Sigmoid colon (tissue), 7 donors: Measurements from ENCODE around the gene MGMT. TPM values are rescaled to one million over a fixed set of nuclear protein-coding genes. Genes with fewer than 3 reads are reported as not detected.

Source experiments
- DNase-seq: peaks from one replicate; pipeline ENCODE4 v3.0.0-alpha.2; 2019
- H3K27ac ChIP-seq, 4 donors: fragments of 200-600 bp; sonication (generic); one replicate each; pipeline ENCODE4 v1.5.1; 2016 to 2019; ENCODE audit warnings: mild to moderate bottlenecking in 1 of 4
- H3K27me3 ChIP-seq, 3 donors: fragments of 200-600 bp; sonication (generic); one replicate each; pipeline ENCODE4 v1.5.1; 2019; ENCODE audit warnings: mild to moderate bottlenecking in 1 of 3
- H3K36me3 ChIP-seq, 4 donors: fragments of 200-600 bp; sonication (generic); one replicate each; pipeline ENCODE4 v1.5.1; 2016 to 2019
- H3K4me1 ChIP-seq, 4 donors: fragments of 200-600 bp; sonication (generic); one replicate each; pipeline ENCODE4 v1.5.1; 2017 to 2019
- H3K4me3 ChIP-seq, 4 donors: fragments of 200-600 bp; sonication (generic); one replicate each; pipeline ENCODE4 v1.5.1; 2017 to 2019; ENCODE audit warnings: mild to moderate bottlenecking in 2 of 4, moderate library complexity in 1 of 4
- H3K9me3 ChIP-seq, 4 donors: fragments of 200-600 bp in 3 of 4; sonication (generic) in 3 of 4; one replicate each; pipeline versions ENCODE4 v1.5.1 to v1.6.1; 2013 to 2019
- CTCF ChIP-seq, 4 experiments: fragments of 450-650 bp in 3 of 4; fragments of 200-600 bp in 1 of 4; IDR thresholded peaks; one replicate each; pipeline ENCODE4 v1.5.1; 2016 to 2019; ENCODE audit warnings: antibody characterized with exemption in 4 of 4, mild to moderate bottlenecking in 3 of 4, moderate library complexity in 2 of 4
- EP300 ChIP-seq, 4 donors: sonication (generic); formaldehyde crosslinking; IDR thresholded peaks; one replicate each; pipeline ENCODE4 v1.6.1; 2017; ENCODE audit warnings: antibody characterized with exemption in 4 of 4
- POLR2A ChIP-seq, 2 donors: fragments of 450-650 bp; IDR thresholded peaks; one replicate each; pipeline ENCODE4 v1.6.1; 2016; ENCODE audit warnings: antibody characterized with exemption in 2 of 2, mild to moderate bottlenecking in 2 of 2, moderate library complexity in 2 of 2
- POLR2AphosphoS5 ChIP-seq, 4 donors: sonication (generic); formaldehyde crosslinking; IDR thresholded peaks; one replicate each; pipeline ENCODE4 v1.6.1; 2017; ENCODE audit warnings: antibody characterized with exemption in 4 of 4
- WGBS, 2 donors: extraction: QIAGEN DNeasy Blood & Tissue Kit; methylation state at CpG; one replicate each; pipeline ENCODE4 v1.1.7; 2013; 5-methylcytosine and 5-hydroxymethylcytosine counted together
- intact Hi-C: fragments of 100-400 bp; cut with DNase I; formaldehyde crosslinking; loops from one replicate; pipeline ENCODE4 v1.15.1; 2023
- polyA plus RNA-seq, 3 donors: library from polyadenylated mRNA; stranded (reverse); fragments of 200-250 nt; gene quantifications; one replicate each; pipeline ENCODE4 v1.2.3, GENCODE V29; 2013
- total RNA-seq, 4 donors: library from RNA; depleted of rRNA; stranded (reverse); fragments of >200 nt; gene quantifications; one replicate each; pipeline ENCODE4 v1.1.0, GENCODE V29; 2016
- donor health status: healthy with polysubstance abuse.
- donor health status: Bipolar disorder and iron deficiency.
- donor health status: healthy.

Gene MGMT
- total and polyA plus RNA-seq, 7 donors, result 7.2 to 40.3 (median 24.3) TPM

GRCh38 chr10:129513312-129513711 is 46.3 kb downstream of the MGMT start:
- H3K4me3 ChIP-seq, result no peak overlapping the region
- 70 to 77% methylated on average over 8 of the region's 8 CpGs for WGBS, 2 donors
- no peak for TF ChIP-seq CTCF (IDR thresholded peaks at IDR 0.05)
- TF ChIP-seq POLR2A (IDR thresholded peaks at IDR 0.05), result no peak
- H3K9me3 ChIP-seq, result no peaks in the 10 kb centered on the region
- H3K27ac ChIP-seq, result no peak overlapping the region
- no peaks in the 10 kb centered on the region for H3K27me3 ChIP-seq
- no peak for DNase-seq
- H3K36me3 ChIP-seq, result no peaks in the 10 kb centered on the region
- intact Hi-C loops, result no loop called here
- peaks cover 0 to 4% (median 0%) of the 10 kb centered on the region in 4 donors for H3K4me1 ChIP-seq

GRCh38 chr10:129514568-129515451 is 47.8 kb downstream of the MGMT start:
- H3K27me3 ChIP-seq, result no peaks in the 10 kb centered on the region
- H3K4me3 ChIP-seq, result no peak overlapping the region
- no peaks in the 10 kb centered on the region for H3K9me3 ChIP-seq
- no peaks in the 10 kb centered on the region for H3K36me3 ChIP-seq
- no peak for DNase-seq
- intact Hi-C loops, result no loop called here
- TF ChIP-seq EP300 (IDR thresholded peaks at IDR 0.05), result no peak
- no peak for TF ChIP-seq CTCF (IDR thresholded peaks at IDR 0.05)
- no peak for TF ChIP-seq POLR2A (IDR thresholded peaks at IDR 0.05)
- no peak for TF ChIP-seq POLR2AphosphoS5 (IDR thresholded peaks at IDR 0.05)
- WGBS, 2 donors, result 83 to 89% methylated on average over 22 of the region's 22 CpGs
- no peak overlapping the region for H3K27ac ChIP-seq
- peaks cover 0 to 4% (median 0%) of the 10 kb centered on the region in 4 donors for H3K4me1 ChIP-seq

GRCh38 chr10:129516846-129517679 is 50.0 kb downstream of the MGMT start:
- no peak for DNase-seq

GRCh38 chr10:129517680-129518057 is 50.6 kb downstream of the MGMT start:
- Histone ChIP-seq H3K36me3 (no peaks in the 10 kb centered on the region), H3K4me3 (no peak overlapping the region), H3K9me3 (no peaks in the 10 kb centered on the region), H3K27ac (no peak overlapping the region), H3K27me3 (no peaks in the 10 kb centered on the region), H3K4me1 (peaks cover 0 to 4% (median 0%) of the 10 kb centered on the region in 4 donors)
- WGBS, 2 donors, result 82 to 95% methylated on average over 10 of the region's 10 CpGs
- intact Hi-C loops, result no loop called here
- no peak for DNase-seq
- no peak for TF ChIP-seq POLR2AphosphoS5 (IDR thresholded peaks at IDR 0.05)
- TF ChIP-seq POLR2A (IDR thresholded peaks at IDR 0.05), result no peak
- TF ChIP-seq CTCF (IDR thresholded peaks at IDR 0.05), result no peak
- no peak for TF ChIP-seq EP300 (IDR thresholded peaks at IDR 0.05)

More at GRCh38 chr10:129516846-129517679, 50.0 kb downstream of the MGMT start:
- Histone ChIP-seq H3K27ac (no peak overlapping the region), H3K4me3 (no peak overlapping the region), H3K27me3 (no peaks in the 10 kb centered on the region), H3K9me3 (no peaks in the 10 kb centered on the region), H3K4me1 (peaks cover 0 to 4% (median 0%) of the 10 kb centered on the region in 4 donors), H3K36me3 (no peaks in the 10 kb centered on the region)
- TF ChIP-seq POLR2AphosphoS5 (IDR thresholded peaks at IDR 0.05), result no peak
- TF ChIP-seq EP300 (IDR thresholded peaks at IDR 0.05), result no peak
- TF ChIP-seq POLR2A (IDR thresholded peaks at IDR 0.05), result no peak
- TF ChIP-seq CTCF (IDR thresholded peaks at IDR 0.05), result no peak
- intact Hi-C loops, result no loop called here
- 94 to 95% methylated on average over 26 of the region's 26 CpGs for WGBS, 2 donors
